ENCODE measurements around the gene GGA2. TPM values are rescaled to one million over a fixed set of nuclear protein-coding genes. Genes with fewer than 3 reads are reported as not detected.

The GGA2 gene
- total and polyA plus RNA-seq, 2 donors (not counting 1 experiment from before 2014, with no cell fraction given): 19.5 to 29.6 TPM

DNA sequence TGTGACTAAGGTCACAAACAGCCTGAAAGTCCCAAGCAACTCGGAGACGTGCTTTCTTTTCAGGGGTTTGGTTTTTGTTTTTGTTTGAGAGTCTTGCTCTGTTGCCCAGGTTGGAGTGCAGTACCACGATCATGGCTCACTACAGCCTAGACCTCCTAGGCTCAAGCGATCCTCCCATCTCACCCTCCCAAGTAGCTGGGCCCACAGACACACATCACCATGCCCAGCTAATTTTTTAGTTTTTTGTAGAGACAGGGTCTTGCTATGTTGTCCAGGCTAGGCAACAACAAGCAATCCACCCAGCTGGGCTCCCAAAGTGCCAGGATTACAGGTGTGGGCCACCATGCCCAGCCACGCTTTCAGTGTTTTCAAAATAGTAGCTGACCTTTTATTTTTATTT lies 19.8 kb upstream of the GGA2 start:
- no peak for TF ChIP-seq EZH2 (IDR thresholded peaks at IDR 0.05; ENCODE audit: low read length, missing control alignments)
- TF ChIP-seq, protein P1, sequence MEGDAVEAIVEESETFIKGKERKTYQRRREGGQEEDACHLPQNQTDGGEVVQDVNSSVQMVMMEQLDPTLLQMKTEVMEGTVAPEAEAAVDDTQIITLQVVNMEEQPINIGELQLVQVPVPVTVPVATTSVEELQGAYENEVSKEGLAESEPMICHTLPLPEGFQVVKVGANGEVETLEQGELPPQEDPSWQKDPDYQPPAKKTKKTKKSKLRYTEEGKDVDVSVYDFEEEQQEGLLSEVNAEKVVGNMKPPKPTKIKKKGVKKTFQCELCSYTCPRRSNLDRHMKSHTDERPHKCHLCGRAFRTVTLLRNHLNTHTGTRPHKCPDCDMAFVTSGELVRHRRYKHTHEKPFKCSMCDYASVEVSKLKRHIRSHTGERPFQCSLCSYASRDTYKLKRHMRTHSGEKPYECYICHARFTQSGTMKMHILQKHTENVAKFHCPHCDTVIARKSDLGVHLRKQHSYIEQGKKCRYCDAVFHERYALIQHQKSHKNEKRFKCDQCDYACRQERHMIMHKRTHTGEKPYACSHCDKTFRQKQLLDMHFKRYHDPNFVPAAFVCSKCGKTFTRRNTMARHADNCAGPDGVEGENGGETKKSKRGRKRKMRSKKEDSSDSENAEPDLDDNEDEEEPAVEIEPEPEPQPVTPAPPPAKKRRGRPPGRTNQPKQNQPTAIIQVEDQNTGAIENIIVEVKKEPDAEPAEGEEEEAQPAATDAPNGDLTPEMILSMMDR (conservative IDR thresholded peaks at IDR 0.05 in 1 of 2, IDR thresholded peaks at IDR 0.05 in 1 of 2; ENCODE audit: low read depth in 1 of 2, low read length in 2 of 2): no peak
- H2AFZ ChIP-seq (ENCODE audit: low read length): no peak overlapping the region
- no peak overlapping the region for H3K9ac ChIP-seq (ENCODE audit: insufficient read depth, low read length)
- peaks cover 13% of the 10 kb centered on the region for H3K36me3 ChIP-seq (ENCODE audit: control insufficient read depth, insufficient read depth, low read length)
- H3K27me3 ChIP-seq (ENCODE audit: control insufficient read depth, insufficient read depth, low read length): no peaks in the 10 kb centered on the region
- H4K20me1 ChIP-seq (ENCODE audit: control insufficient read depth, extremely low read depth, insufficient read depth, low read length): no peaks in the 10 kb centered on the region
- no peaks in the 10 kb centered on the region for H3K79me2 ChIP-seq (ENCODE audit: control insufficient read depth, insufficient read depth, low read length)
- no peaks in the 10 kb centered on the region for H3K4me1 ChIP-seq (ENCODE audit: control insufficient read depth, extremely low read depth, insufficient read depth, low read length)
- H3K4me3 ChIP-seq (replicated peaks in 1 of 4; ENCODE audit: control extremely low read depth in 1 of 4, insufficient read depth in 1 of 4, low read depth in 3 of 4, low read length in 4 of 4): no peak overlapping the region
- no peak for DNase-seq (ENCODE audit: low read depth in 2 of 2)
- no peaks in the 10 kb centered on the region for H3K9me3 ChIP-seq (ENCODE audit: control insufficient read depth, insufficient read depth, low read depth, low read length)
- H3K4me2 ChIP-seq (ENCODE audit: extremely low read depth, insufficient read depth, low read length): no peak overlapping the region
- no peak overlapping the region for H3K27ac ChIP-seq (ENCODE audit: insufficient read depth, low read length)

DNA sequence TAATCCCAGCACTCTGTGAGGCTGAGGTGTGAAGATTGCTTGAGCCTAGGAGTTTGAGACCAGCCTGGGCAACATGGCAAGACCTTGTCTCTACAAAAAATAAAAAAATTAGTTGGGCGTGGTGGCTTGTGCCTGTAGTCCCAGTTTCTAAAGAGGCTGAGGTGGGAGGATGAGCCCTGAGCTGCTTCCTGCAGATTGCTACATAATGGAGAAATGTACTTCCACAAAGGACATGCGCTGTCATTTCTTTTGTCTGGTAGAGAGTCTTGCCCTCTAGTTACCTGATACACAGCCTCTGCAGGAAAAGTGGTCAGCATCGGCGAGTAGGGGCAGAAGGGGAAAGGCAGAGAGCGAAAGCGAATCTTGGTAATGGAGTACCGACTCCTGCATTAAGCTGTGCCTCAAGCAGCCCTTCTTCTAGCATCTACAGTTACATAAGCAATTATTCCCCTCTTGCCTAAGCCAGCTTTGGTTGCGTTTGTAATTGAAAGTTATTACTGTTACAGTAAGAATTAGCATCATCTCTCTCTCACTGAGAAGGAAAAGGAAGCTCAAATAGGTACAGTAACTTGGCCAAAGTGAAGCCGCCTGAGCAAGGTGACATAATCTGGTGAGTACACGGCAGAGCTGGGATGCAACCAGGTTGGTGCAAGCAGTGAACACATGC lies 18.5 kb upstream of the GGA2 start:
- Histone ChIP-seq H3K79me2 (ENCODE audit: control insufficient read depth, insufficient read depth, low read length) (no peaks in the 10 kb centered on the region), H3K9ac (ENCODE audit: insufficient read depth, low read length) (no peak overlapping the region), H3K36me3 (ENCODE audit: control insufficient read depth, insufficient read depth, low read length) (peaks cover 12% of the 10 kb centered on the region), H3K4me1 (ENCODE audit: control insufficient read depth, extremely low read depth, insufficient read depth, low read length) (no peaks in the 10 kb centered on the region), H3K4me2 (ENCODE audit: extremely low read depth, insufficient read depth, low read length) (no peak overlapping the region), H3K4me3 (replicated peaks in 1 of 4; ENCODE audit: control extremely low read depth in 1 of 4, insufficient read depth in 1 of 4, low read depth in 3 of 4, low read length in 4 of 4) (no peak overlapping the region), H3K9me3 (ENCODE audit: control insufficient read depth, insufficient read depth, low read depth, low read length) (no peaks in the 10 kb centered on the region), H4K20me1 (ENCODE audit: control insufficient read depth, extremely low read depth, insufficient read depth, low read length) (no peaks in the 10 kb centered on the region), H2AFZ (ENCODE audit: low read length) (no peak overlapping the region), H3K27ac (ENCODE audit: insufficient read depth, low read length) (no peak overlapping the region), H3K27me3 (ENCODE audit: control insufficient read depth, insufficient read depth, low read length) (no peaks in the 10 kb centered on the region)
- TF ChIP-seq, protein P1 (conservative IDR thresholded peaks at IDR 0.05 in 1 of 2, IDR thresholded peaks at IDR 0.05 in 1 of 2; ENCODE audit: low read depth in 1 of 2, low read length in 2 of 2): no peak
- TF ChIP-seq EZH2 (IDR thresholded peaks at IDR 0.05; ENCODE audit: low read length, missing control alignments): no peak
- no peak for DNase-seq (ENCODE audit: low read depth in 2 of 2)

GRCh38 chr16:23527961-23528643 lies 17.8 kb upstream of the GGA2 start:
- no peaks in the 10 kb centered on the region for H3K79me2 ChIP-seq (ENCODE audit: control insufficient read depth, insufficient read depth, low read length)
- H3K4me2 ChIP-seq (ENCODE audit: extremely low read depth, insufficient read depth, low read length): no peak overlapping the region
- H3K9me3 ChIP-seq (ENCODE audit: control insufficient read depth, insufficient read depth, low read depth, low read length): no peaks in the 10 kb centered on the region
- no peaks in the 10 kb centered on the region for H4K20me1 ChIP-seq (ENCODE audit: control insufficient read depth, extremely low read depth, insufficient read depth, low read length)
- peaks cover 14% of the 10 kb centered on the region for H3K36me3 ChIP-seq (ENCODE audit: control insufficient read depth, insufficient read depth, low read length)
- no peak for DNase-seq (ENCODE audit: low read depth in 2 of 2)
- H3K27me3 ChIP-seq (ENCODE audit: control insufficient read depth, insufficient read depth, low read length): no peaks in the 10 kb centered on the region
- TF ChIP-seq, protein P1 (conservative IDR thresholded peaks at IDR 0.05 in 1 of 2, IDR thresholded peaks at IDR 0.05 in 1 of 2; ENCODE audit: low read depth in 1 of 2, low read length in 2 of 2): no peak
- TF ChIP-seq EZH2 (IDR thresholded peaks at IDR 0.05; ENCODE audit: low read length, missing control alignments): no peak
- H3K4me1 ChIP-seq (ENCODE audit: control insufficient read depth, extremely low read depth, insufficient read depth, low read length): no peaks in the 10 kb centered on the region
- no peak overlapping the region for H3K27ac ChIP-seq (ENCODE audit: insufficient read depth, low read length)
- H3K9ac ChIP-seq (ENCODE audit: insufficient read depth, low read length): no peak overlapping the region
- H2AFZ ChIP-seq (ENCODE audit: low read length): no peak overlapping the region
- no peak overlapping the region for H3K4me3 ChIP-seq (replicated peaks in 1 of 4; ENCODE audit: control extremely low read depth in 1 of 4, insufficient read depth in 1 of 4, low read depth in 3 of 4, low read length in 4 of 4)
